Left colon (tissue), 2 donors: ENCODE data around the gene AARS1. TPM values are rescaled to one million over a fixed set of nuclear protein-coding genes. Genes with fewer than 3 reads are reported as not detected.
"Not testable (repeated sequence)": the region's sequence is repeated elsewhere in the genome, so short reads cannot be mapped to it uniquely, and the experiment has no call there.

Experiments
- ATAC-seq: fragments of 200-7000 bp; cut with Tn5 transposase; one replicate; pipeline ENCODE4 v1.9.1; 2020; ENCODE audit warnings: mild to moderate bottlenecking, moderate library complexity
- DNase-seq, 2 donors: peaks; one replicate each; pipeline ENCODE4 v3.0.0-alpha.2; 2020
- intact Hi-C, 2 donors: fragments of 100-400 bp; cut with DNase I in 1 of 2; cut with micrococcal nuclease in 1 of 2; formaldehyde crosslinking; loops; one replicate each; pipeline versions ENCODE4 v1.11.2 to v1.14.0; 2022; cut with DNase I, micrococcal nuclease
- total RNA-seq, 2 donors: library from RNA; stranded (reverse); fragmentation: NEBNext Ultra II Directional; extraction: Animal tissue kit (Norgen Biotek cat#: 25700); gene quantifications; one replicate each; pipeline ENCODE4 v1.2.1, GENCODE V29; 2021
- donor health status: DM: no; HTN: no; CAD: no.
- donor health status: DM: yes; HTN: yes; CAD: no.

AARS1 gene
- total RNA-seq, 2 donors from 2014 or later, result 38.9 to 62.4 TPM

DNA sequence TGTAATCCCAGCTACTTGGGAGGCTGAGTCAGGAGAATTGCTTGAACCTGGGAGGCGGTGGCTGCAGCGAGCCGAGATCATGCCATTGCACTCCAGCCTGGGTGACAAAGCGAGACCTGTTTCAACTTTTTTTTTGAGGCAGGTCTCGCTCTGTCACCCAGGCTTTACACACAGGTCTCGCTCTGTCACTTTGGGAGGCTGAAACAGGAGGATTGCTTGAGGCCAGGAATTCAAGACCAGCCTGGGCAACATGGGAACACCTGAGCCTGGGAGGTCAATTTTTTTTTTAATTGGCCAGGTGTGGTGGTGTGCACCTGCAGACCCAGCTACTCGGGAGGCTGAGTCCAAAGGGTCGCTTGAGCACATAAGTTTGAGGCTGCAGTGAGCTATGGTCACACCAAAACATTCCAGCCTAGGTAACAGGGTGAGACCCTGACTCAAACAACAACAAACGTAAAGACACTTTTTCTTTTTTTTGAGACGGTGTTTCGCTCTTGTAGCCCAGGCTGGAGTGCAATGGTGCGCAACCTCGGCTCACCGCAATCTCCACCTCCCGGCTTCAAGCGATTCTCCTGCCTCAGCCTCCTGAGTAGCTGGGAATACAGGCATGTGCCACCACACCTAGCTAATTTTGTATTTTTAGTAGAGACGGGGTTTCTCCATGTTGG, 1.9 kb downstream of the AARS1 start:
- DNase-seq, ATAC-seq, intact Hi-C loops: not testable (repeated sequence)

- DNase-seq (no peak), ATAC-seq (no peak)
- intact Hi-C loops, result no loop called here
Observed at GRCh38 chr16:70276392-70276791, 12.9 kb downstream of the AARS1 start.

GRCh38 chr16:70271696-70272095, 17.6 kb downstream of the AARS1 start:
- DNase-seq, result no peak
- intact Hi-C loops, result no loop called here
- no peak for ATAC-seq

GRCh38 chr16:70270176-70270575, 19.1 kb downstream of the AARS1 start:
- intact Hi-C loops, result no loop called here
- DNase-seq (no peak), ATAC-seq (no peak)

DNA sequence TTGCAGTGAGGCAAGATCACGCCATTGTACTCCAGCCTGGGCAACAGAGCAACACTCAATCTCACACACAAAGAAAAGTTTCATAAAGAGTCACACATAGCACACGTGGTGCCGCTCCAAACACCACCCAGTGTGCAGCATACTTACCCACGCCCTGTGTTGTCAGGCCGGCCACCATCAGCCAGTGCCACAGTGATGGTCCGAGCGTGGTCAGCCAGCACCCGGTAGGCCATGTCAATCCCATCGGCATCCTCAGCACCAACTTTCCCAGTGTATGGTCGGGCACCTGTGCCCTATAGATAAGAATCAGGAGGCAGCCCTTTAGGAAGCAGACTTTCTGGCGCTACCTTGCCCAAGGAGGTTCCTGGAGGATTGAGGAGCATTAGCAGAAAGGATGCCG, 19.8 kb downstream of the AARS1 start:
- ATAC-seq (no peak), DNase-seq (no peak)
- intact Hi-C loops, result no loop called here

DNA sequence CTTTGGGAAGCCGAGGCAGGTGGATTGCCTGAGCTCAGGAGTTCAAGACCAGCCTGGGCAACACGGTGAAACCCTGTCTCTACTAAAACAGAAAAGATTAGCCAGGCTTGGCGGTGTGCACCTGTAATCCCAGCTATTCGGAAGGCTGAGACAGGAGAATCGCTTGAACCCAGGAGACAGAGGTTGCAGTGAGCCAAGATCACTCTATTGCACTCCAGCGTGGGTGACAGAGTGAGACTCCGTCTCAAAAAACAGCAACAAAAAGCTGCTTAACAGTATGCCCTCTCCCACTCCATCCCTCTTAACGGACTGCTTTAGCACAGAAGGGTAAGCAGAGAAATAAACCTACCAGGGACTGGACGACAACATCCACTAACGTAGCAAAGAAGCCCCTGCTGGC, 21.4 kb downstream of the AARS1 start:
- peak; percentile 17 for ATAC-seq
- intact Hi-C loops, DNase-seq: not testable (repeated sequence)

GRCh38 chr16:70267516-70267915, 21.8 kb downstream of the AARS1 start:
- peak in 1 of 2 donors; percentile 24 for DNase-seq
- peak; percentile 79 for ATAC-seq
- intact Hi-C loops, result no loop called here

- DNase-seq, intact Hi-C loops: not testable (repeated sequence)
- ATAC-seq, result peak; percentile 67
Observed at GRCh38 chr16:70259903-70260302, 29.4 kb downstream of the AARS1 start.

DNA sequence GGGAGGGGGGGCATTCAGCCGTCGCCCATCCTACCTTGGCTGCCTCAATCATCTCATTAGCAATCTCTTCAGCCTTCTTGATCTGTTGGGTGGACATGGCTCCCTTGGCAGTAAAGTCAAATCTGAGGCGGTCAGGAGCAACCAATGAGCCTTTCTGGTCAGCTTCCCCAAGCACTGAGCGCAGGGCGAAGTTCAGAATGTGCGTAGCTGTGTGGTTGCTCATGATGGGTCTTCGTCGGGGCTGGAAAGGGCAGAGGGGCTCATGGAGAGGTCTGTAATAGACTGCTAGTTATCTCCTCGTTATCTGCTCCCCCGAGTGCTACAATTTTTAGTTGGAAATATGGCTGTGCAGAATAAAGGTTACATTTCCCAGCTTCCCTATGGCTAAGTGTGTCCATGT, 30.4 kb downstream of the AARS1 start:
- intact Hi-C loops, result no loop called here
- DNase-seq, result no peak
- ATAC-seq, result no peak

GRCh38 chr16:70258065-70258464, 31.2 kb downstream of the AARS1 start:
- ATAC-seq (no peak), DNase-seq (no peak)
- intact Hi-C loops, result no loop called here

DNA sequence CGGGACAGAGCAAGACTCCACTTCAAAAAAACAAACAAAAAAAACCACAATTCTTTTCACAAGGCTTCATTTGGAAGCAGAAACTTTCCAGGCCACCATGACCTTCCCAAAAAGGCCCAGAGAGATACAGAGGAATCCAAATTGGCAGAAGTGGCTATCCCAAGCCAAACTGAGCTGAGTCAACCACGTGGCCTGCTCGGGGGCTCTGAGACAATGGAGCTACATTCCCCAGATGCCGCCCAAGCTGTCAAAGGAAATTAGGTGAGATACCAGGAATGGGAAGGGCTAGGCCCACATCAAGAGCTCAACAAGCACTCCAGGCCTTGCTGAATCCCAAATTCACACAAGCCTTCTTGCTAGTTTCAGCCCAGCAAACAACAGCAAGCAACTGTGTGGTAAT, 31.9 kb downstream of the AARS1 start:
- DNase-seq, result no peak
- intact Hi-C loops, result no loop called here
- no peak for ATAC-seq

- ATAC-seq, result no peak
- intact Hi-C loops, result no loop called here
- DNase-seq, result no peak
Observed at GRCh38 chr16:70255574-70255973, 33.7 kb downstream of the AARS1 start.

GRCh38 chr16:70254965-70255286, 34.4 kb downstream of the AARS1 start:
- intact Hi-C loops, result no loop called here
- no peak for ATAC-seq
- no peak for DNase-seq

DNA sequence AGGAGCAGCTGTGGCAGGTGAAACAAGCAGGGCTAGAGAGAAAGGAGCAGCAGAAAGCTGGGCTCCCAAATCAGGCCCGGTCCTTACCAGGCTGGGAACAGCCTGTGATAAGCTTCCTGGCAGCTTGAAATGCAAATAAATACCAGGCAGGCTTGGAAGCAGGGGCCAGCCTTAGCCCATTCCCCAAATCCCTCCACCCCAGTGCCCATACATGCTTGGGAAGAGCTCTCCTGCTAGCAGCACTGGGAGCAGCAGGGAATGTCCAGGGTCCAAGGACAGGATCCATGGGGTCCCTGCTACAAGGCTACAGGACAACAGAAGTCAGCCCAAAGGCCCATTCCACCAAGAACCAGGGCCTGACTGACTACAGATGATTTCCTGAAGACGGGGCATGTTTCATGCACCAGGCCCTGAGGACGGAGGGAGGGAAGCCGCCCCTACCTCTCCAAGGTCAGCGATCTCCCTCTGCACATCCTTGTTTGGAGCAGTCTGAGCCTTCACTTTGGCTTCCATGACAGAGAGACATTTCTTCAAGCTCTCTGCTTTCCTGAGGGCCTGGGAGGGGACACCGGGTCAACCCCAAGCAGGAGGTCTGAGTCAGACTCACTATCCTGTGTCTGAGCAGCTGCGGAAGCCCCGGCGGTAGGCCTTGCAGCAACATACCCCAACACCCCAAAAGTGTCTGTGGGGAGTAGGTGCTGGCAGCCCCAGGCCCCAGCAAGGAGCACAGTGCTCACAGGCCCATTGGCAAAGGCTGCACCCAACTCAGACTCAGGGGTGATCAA, 34.9 kb downstream of the AARS1 start:
- intact Hi-C loops, result no loop called here
- DNase-seq, result no peak
- no peak for ATAC-seq

GRCh38 chr16:70253291-70254106, 35.8 kb downstream of the AARS1 start:
- intact Hi-C loops, result no loop called here
- no peak for ATAC-seq
- DNase-seq, result peak in 1 of 2 donors; percentile 44

GRCh38 chr16:70252355-70252988, 36.8 kb downstream of the AARS1 start:
- no peak for ATAC-seq
- intact Hi-C loops, result no loop called here
- DNase-seq, result no peak

DNA sequence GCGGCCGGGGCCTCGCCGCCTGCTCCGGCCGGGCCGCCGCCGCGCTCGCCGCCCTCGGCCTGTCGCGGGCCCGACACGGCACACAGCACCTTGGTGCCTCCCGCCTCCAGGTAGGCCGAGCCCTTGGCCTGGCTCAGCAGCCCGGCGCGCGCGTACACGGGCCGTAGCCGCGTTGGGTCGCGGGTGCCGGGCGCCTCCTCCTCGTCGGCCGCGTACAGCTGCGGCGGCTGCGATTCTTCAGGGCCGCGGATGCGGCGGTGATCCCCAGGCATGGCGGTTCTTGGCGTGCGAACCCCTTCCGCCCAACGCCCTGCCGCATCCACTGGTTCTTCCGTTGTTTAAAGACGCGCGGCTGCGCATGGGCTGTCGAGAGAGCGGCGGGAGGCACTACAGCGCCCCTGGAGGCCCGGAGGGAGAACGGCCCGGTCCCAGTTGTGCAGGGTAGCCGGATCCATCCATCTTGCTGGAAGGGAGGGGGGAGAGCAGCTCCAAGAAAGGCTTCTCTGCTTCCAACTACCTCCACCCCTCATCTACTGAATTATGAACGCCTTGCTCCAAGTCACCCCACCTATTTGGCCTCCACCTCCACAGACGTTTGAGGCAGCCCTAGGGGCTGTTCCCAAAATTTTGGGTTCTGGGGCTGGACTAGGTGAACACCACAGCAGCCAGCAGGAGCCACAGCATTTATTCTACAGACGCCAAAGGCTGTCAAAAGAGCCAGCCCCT, 37.5 kb downstream of the AARS1 start, which contains the start of gene EXOSC6:
TSS of gene EXOSC6 (minus strand) at position 312 of the 726 bp plus-strand sequence. CDS start at position 272, 40 bp downstream.
- peak; percentile 91 for ATAC-seq
- DNase-seq, result peak; percentile 91 to 94
- intact Hi-C loops, result no loop called here

- peak; percentile 38 to 65 for DNase-seq
- ATAC-seq, result peak; percentile 75
- intact Hi-C loops, result no loop called here
Observed at GRCh38 chr16:70250748-70251628, 38.3 kb downstream of the AARS1 start.
